AG04450 (cell line): ENCODE results near the gene IGLL5. TPM values are rescaled to one million over a fixed set of nuclear protein-coding genes. Genes with fewer than 3 reads are reported as not detected.
A peak's percentile ranks its signal among the peaks of the same experiment; 100 is the strongest.

Experiments used
- CTCF ChIA-PET: fragments of 300-600, 350-600 bp; formaldehyde crosslinking; extraction: SDS; loops from one replicate; lab custom pipeline; 2022; ENCODE audit warnings: antibody characterized with exemption, inconsistent platforms; lab: Charles Lee
- POLR2A ChIA-PET: fragments of 350-600 bp; formaldehyde crosslinking; extraction: SDS; loops from one replicate; lab custom pipeline; 2021; ENCODE audit warnings: antibody characterized with exemption, inconsistent platforms; lab: Yijun Ruan, JAX
- DNase-seq: peaks from one replicate; pipeline ENCODE4 v3.0.0-alpha.2; 2011; ENCODE audit warnings: low read depth, low spot score
- H3K27ac ChIP-seq: one replicate; pipeline ENCODE4 v1.5.1; 2012; ENCODE audit warnings: low read depth, low read length, control low read depth
- H3K27me3 ChIP-seq: one replicate; pipeline ENCODE4 v1.6.0; 2012; ENCODE audit warnings: low read length; ENCODE audit not compliant: control insufficient read depth, insufficient read depth
- H3K4me3 ChIP-seq: 2 replicates; pipeline ENCODE4 v1.5.1; 2011; ENCODE audit warnings: mild to moderate bottlenecking, low read depth, low read length, control low read depth
- H3K9me3 ChIP-seq: 2 replicates; pipeline ENCODE4 v1.5.1; 2012; ENCODE audit warnings: low read length; ENCODE audit not compliant: control insufficient read depth, insufficient read depth
- CTCF ChIP-seq: IDR thresholded peaks from 2 replicates; pipeline ENCODE4 v1.5.1; 2011; ENCODE audit warnings: low read depth, low read length, control low read depth, inconsistent platforms
- polyA plus RNA-seq: library from polyadenylated mRNA; depleted of rRNA; stranded (reverse); fragments of >200 nt; gene quantifications from 2 replicates; pipeline ENCODE4 v1.2.3, GENCODE V29; 2011; rRNA removed
- small RNA-seq: library from RNA; depleted of rRNA; stranded (forward); fragments of <200 nt; gene quantifications from one replicate; pipeline ENCODE3, GENCODE V24; 2012; ENCODE audit warnings: low read depth; ENCODE audit not compliant: insufficient read length

Gene IGLL5
- polyA plus RNA-seq, 1 experiment: not detected

DNA sequence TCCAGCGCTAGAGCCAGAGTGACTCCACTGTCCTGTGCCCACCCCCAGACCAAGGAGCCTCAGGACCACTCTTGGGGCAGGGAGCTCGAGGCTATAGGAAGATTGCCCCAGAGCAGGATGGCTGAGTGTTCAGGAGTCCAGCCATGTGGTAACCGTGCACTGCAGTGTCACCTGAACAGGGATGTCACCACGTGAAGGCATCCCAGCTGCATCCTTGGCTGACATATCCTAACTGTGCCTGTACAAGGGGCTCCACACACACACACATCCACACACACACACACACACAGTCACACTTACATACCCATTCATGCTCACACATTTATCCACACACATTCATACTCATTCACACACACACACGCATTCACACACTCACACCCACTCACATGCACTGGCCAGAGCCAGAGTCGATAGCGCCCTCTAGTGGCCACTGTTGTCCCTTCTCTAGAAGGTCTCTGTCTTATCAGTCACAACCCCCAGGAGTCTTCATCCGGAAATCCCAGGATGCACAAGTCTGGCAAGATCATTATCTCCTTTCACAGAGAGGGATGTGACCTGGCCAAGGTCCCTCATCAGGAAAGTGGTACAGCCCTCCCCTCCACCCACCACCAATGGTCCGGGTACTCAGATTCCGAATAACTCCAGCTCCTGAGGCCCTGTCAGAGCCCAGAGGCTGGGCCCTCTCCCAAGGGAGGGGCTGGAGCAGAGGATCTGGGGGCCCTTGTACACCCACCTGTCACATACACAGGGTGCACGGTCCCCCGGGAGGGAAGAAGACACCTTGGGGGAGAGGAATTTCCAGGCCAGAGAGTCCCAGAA lies 55.1 kb downstream of the IGLL5 start:
- Histone ChIP-seq H3K27me3 (peaks cover 5% of the 10 kb centered on the region), H3K9me3 (no peaks in the 10 kb centered on the region), H3K27ac (no peak overlapping the region), H3K4me3 (no peak overlapping the region)
- POLR2A ChIA-PET: no interaction called here
- TF ChIP-seq CTCF: peak; percentile 63
- no peak for DNase-seq
- CTCF ChIA-PET: interaction anchor here (0.5 to 1.4 kb wide), 2 partner anchors 12 to 14 kb away, joined by 3 to 4 read pairs; no protein-coding TSS in a partner anchor

DNA sequence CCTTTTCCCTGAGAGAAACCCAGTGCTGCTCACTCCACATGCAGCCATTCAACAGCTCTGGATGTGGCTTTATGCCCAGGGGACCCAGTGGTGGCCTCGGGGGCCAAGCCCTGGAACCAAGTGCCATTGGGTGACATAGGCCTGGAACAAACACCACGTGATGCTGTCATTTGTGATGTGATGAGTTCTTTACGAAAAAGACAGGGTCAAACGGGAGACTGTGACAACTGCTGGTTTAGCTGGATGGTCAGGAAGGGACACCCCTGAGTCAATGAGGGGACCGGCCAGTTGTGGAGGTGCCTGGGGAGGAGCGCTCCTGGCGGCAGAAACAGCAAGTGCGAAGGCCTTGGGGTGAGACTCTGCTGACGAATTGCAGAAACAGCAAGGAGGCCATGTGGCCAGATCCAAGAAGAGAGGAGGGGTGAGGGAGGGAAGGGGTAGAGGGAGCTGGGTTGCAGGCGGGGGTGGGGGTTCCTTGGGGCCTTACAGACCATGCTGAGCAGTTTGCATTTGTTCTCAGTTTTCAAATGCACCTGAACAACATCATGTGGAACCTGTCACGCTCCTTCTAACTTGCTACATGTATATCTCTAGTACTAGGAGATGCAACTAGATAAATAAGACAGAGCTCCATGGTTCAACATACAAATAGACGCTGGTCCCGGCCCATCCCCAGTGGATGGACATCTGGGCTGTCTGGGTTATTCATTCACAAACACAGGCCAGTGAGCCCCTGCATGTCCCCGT lies 56.1 kb downstream of the IGLL5 start:
- TF ChIP-seq CTCF: no peak
- DNase-seq: no peak
- no peak overlapping the region for H3K4me3 ChIP-seq
- H3K27ac ChIP-seq: no peak overlapping the region
- H3K27me3 ChIP-seq: peaks cover 2% of the 10 kb centered on the region
- no peaks in the 10 kb centered on the region for H3K9me3 ChIP-seq
- CTCF ChIA-PET: interaction anchor here (0.7 to 1.5 kb wide), 2 partner anchors 11 to 28 kb away, joined by 4 to 7 read pairs; no protein-coding TSS in a partner anchor
- POLR2A ChIA-PET: no interaction called here

DNA sequence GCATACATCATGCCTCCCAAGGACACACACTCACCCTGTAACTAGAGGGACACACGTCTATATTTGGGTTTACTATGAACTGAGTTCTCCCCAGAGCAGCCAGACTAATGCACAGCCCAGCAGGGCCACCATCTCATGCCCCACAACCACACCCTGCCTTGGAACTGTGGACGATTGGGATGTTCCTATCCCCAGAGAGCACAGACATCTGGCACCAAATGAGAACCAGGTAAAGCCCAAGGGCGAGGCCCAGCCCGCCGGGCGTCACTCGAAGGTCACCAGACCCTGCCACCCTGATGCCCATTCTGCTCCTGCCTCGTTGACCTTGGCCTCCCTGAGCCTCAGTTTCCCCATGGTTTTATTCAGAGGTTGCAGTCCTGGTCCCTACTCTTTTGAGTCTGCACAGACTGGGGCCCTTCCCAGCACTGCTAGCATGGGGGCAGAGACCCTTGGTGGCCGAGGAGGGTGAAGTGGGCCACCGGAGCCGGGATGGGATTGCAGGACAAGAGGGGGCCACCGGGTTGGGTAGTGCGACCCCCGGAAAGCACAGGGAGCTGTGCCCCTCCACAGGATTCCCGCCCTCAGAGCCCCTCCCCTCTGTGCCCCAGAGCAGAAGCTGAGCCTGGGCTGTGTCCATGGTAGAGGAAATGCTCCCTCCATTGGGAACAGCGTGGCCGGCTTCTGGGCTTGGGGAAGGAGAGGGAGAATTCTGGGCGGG lies 56.8 kb downstream of the IGLL5 start:
- Histone ChIP-seq H3K27ac (no peak overlapping the region), H3K9me3 (no peaks in the 10 kb centered on the region), H3K4me3 (no peak overlapping the region), H3K27me3 (peaks cover 2% of the 10 kb centered on the region)
- CTCF ChIA-PET: interaction anchor here (0.7 to 1.5 kb wide), 2 partner anchors 10 to 28 kb away, joined by 4 to 7 read pairs; no protein-coding TSS in a partner anchor
- TF ChIP-seq CTCF: no peak
- POLR2A ChIA-PET: no interaction called here
- DNase-seq: no peak

DNA sequence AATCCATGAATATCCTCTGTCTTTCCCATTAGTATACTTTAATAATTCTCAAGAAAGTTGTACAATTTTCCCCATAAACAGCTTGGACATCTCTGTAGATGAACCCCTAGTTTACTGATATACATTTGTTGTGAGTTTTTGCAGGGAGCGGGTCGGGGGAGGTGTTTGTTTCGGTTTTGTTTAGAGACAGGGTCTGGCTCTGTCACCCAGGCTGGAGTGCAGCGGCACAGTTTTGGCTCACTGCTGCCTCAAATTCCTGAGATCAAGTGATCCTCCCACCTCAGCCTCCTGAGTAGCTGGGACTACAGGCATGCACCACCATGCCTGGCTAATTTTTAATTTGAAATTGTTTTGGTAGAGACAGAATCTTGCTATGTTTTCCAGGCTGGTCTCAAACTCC lies 57.6 kb downstream of the IGLL5 start:
- Histone ChIP-seq H3K4me3 (no peak overlapping the region), H3K9me3 (no peaks in the 10 kb centered on the region), H3K27me3 (no peaks in the 10 kb centered on the region), H3K27ac (no peak overlapping the region)
- ChIA-PET CTCF (no interaction called here), POLR2A (no interaction called here)
- no peak for TF ChIP-seq CTCF
- no peak for DNase-seq

Small RNAs within 50 kb of the gene (small RNA-seq; reads per million reads assigned to genes)
- not detected for gene IGLC4
- not detected for gene IGLC5
- not detected for gene IGLJ1
- gene IGLJ2: not detected
- not detected for gene IGLJ3
- gene IGLJ4: not detected
- gene IGLJ5: not detected
- not detected for gene IGLJ6
- gene IGLJ7: not detected
- not detected for gene IGLV2-5
- not detected for gene IGLV3-2
- gene IGLV3-4: not detected
- not detected for gene IGLV3-6
- not detected for gene IGLV3-7
- gene MIR5571: not detected

Other genes with a start within 250 kb of the IGLL5 start
- gene GGTLC2, start 243.2 kb upstream of the IGLL5 start, polyA plus RNA-seq: not detected in 2 replicates
- 0.25 and 0.46 TPM in 2 replicates for gene GNAZ, start 182.7 kb downstream of the IGLL5 start, polyA plus RNA-seq